ENCODE results near the gene AGER.

Gene AGER

DNA sequence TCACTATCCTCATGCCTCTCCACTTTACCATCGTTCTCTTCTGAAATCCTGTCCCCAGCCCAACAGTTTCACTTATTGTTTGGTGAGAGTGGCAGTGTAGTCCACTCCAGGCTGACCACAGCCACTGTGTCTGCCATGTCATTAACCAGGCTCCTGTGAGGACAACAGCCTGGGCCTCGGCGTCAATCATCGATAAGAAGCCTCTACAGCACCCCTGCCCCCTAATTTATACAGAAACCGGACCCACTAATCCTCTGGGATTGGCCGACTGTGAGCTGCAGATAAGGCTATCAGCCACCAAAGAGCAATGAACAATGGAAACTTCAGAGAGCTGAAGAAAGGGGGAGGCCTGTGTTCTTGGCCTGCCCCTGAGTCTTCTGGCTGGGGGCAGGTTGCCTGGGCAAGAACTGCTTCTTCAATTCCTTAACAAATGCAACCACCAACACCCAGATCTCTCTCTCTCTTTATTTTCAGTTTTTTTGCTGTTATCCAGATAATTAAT, 16.2 kb downstream of the AGER start:
- no peak for DNase-seq

DNA sequence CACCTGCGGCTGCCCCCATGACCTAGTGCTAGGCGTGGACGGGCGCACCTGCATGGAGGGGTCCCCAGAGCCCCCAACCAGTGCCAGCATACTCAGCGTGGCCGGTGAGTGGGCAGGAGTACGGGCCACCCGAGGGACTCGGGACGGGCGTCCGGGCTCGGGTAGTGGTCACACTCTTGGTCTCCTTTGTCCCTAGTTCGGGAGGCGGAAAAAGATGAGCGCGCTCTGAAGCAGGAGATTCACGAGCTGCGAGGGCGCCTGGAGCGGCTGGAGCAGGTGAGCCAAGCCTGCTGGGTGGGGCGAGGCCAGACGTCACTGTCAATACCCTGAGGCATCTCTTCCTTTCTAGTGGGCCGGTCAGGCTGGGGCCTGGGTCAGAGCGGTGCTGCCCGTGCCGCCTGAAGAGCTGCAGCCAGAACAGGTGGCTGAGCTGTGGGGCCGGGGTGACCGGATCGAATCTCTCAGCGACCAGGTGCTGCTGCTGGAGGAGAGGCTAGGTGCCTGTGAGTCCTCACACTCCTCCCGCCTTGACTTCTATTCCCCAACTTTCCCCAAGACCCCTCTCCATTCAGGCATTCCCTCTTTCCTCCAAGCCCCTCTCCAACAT, 16.8 kb downstream of the AGER start:
- no peak for DNase-seq

DNA sequence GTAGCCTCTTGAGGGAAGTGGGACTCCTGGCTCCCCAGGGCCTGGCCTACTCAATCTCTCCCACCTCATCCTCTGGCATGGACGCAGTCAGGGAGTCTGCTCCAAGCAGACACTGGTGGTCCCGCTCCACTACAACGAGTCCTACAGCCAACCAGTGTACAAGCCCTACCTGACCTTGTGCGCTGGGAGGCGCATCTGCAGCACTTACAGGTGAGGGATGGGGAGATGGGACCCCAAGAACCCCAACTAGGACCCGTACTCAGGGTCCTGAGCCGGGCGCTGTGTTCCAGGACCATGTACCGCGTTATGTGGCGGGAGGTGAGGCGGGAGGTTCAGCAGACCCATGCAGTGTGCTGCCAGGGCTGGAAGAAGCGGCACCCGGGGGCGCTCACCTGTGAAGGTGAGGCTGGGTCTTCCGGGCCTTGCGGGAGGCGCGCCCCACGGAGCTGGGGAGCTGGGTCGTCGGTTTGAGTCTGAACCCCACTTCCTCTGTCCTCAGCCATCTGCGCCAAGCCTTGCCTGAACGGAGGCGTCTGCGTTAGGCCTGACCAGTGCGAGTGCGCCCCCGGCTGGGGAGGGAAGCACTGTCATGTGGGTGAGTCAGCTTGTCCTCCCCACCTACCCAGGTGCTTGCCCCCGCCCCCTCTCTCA, 17.5 kb downstream of the AGER start:
- no peak for DNase-seq

DNA sequence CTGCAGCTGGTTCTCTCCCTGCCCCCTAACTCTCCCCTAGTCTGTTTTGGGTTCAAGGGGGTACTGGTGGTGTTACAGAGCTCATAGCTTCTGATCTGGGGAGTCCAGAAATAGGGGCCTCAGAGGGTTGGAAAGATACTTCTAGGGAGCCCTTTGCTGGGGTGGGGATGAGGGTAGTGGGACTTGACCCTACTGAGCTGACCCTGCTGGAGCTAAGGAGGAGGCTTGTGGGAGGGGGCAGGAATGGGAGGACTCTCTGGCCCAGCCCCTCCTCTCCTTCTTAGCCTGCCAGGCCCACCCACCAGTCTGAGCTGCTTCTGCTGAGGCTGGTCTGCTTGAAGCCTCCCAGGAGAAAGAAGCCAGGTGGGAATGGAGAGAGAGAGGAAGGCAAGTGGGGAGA, 19.8 kb downstream of the AGER start, which contains the start of gene EGFL8:
TSS of gene EGFL8 (plus strand) at position 301 of the 400 bp plus-strand sequence. CDS start 1,571 bp downstream, outside the sequence.
- no peak for DNase-seq

DNA sequence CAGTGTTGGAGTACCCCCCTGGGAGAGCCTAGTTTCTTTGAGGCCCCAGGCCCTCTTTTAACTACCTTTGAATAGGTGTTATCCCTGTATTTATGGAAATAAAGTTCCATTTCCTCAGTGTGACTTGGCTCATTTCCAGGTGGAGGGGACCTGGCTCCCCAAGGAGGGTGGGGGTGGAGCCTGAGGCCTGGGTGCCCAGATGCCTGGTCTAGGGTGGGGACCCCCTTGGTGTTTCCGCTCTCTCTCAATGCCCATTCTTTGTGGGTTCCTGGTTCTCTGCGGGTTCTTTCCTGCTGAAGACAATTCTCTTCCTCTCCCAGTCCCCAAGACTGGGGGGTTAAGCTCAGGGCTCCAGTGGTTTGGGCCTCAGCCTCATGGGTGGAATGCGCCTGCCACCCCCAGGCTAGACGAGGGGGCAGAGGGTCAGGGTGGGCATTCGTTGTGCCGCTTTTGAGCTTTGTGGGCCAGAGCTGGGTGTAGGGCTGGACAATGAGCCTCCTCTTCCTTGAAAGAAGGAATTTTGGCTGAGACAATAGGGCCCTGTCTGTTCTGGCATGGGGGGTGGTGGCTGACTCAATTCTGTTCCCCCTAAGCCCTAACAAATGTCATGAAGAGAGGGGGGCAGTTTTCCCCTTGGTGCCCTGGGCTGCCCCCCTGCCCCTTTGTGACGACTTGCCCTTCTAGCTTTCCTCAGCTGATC, 20.3 kb downstream of the AGER start:
- DNase-seq = no peak

DNA sequence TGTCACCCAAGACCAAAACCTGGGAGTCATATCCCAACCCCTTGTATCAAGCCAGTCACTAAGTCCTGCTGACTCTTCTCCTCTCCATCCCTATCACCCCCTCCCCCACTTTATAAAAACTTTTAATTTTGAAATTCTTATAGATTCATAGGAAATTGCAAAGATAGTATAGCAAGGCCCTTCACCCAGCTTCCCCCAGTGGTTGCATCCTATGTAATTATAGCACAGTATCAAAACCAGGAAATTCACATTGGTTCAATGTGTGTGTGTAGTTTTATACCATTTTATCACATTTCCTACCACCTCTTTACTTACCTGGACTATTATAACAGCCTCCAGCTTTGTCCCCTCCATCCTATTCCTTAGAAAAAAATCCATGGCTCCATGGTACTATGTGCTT, 26.0 kb downstream of the AGER start:
- no peak for DNase-seq

DNA sequence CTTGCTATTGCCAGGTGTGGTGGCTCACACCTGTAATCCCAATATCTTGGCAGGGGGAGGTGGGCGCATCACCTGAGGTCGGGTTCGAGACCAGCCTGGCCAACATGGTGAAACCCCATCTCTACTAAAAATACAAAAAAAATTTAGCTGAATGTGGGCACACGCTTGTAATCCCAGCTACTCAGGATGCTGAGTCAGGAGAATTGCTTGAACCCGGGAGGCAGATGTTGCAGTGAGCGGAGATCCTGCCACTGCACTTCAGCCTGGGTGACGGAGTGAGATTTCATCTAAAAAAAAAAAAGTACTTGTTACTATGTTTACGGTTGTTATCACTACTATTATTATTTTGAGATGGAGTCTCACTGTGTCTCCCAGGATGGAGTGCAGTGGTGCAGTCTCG, 27.2 kb downstream of the AGER start:
- DNase-seq = no peak

DNA sequence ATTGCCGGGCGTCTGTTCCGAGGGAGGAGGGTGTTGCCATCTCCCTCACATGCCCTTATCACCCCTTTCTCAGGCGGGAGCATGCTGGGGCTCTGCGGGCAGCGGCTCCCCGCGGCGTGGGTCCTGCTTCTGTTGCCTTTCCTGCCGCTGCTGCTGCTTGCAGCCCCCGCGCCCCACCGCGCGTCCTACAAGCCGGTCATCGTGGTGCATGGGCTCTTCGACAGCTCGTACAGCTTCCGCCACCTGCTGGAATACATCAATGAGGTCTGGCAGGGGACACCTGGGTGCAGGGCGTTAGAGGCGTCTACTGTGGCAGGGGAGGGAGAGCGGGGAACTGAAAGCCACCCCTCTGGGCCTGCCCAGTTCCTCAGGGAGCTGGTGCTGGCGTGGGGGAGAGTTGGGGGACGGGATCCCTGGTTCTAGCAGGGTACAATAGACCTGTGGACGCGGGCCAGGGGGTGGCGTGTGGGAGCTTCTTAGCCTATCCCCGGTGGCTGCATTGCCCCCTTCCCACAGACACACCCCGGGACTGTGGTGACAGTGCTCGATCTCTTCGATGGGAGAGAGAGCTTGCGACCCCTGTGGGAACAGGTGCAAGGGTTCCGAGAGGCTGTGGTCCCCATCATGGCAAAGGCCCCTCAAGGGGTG, 29.4 kb downstream of the AGER start:
- DNase-seq = peak; percentile 73

DNA sequence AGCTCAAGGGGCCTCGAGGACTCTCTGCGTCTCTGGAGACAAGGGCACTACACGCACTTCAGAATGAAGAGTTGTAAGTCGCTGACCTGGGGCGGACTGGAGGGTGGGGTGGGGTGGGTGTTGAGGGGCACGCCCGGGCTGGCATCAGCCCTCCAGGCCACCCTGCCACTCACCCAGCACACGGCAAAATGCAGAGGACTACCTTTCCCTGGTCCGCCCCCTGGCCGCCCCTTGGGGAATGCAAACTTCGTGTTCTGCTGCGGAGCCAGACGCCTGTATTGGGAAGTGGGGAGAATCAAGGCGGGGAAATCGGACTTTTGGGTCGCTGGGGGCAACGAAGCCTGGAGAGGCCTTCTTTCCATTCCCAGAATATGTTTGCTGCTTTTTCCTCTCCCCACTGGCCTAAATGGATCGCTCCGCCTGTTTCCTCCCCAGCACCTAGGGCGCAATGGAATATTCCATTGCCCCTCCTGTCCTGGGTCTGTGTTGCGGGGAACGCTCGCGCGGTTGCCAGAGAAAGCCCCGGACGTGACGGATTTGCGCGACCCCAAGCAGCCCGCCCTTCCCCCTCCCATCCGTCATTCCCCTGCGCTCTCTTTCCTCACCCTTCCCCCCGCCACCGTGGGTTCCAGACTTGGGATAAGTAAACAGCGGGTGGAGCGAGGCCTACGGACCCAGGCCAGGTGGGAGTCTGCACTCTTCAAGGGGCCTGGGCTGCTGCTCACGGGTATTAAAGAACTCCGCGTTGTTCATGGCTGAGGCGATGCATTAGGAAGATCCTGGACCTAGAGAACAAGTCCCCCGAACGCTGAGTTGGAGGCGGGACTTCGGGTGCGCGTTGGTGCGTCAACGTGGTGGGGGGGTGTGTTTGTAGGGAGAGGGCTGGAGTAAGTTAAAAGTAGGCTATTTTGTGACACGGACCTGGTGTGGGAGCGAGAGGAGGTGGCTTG, 30.2 kb downstream of the AGER start, which contains the start of gene PPT2:
TSS of gene PPT2 (plus strand) at position 578 of the 950 bp plus-strand sequence. CDS start 454 bp downstream, outside the sequence.
- peak; percentile 72 for DNase-seq

DNA sequence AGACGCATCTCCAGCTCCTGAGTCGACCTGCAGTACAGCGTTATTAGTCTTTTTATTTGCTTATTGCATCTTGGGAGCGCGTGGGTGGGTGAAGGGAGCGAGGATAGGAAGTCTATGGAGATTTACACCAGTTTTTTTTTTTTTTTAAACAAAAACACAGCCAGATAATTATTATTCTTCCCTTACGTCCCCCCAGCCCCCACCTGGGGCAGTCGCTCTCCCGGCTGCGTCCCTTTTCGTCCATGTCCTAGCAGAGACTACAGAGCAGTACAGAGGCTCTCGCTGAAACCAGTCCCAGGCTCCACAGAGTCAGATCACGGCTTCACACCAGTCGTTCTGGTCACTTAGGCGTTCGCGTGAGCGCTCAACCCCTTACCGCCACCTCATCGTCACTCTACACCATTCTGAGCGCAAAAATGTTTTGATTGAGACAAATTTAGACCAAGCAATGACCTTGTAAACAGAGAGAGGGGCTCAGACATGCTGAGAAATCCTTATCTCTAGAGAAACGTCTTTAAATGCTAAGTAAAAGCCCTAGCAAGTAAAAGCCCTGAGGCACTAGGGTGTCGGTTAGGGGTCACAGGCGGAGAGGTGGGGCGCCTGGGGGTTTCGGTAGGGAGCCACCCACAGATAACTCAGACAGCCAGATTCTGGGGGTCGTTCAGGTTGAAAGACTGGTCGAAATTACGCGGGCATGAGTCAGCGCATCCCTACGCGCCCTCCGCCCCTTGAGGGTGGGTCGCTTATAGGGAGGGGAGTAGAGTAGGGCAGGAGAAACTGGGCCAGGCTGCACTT, 31.1 kb downstream of the AGER start:
- no peak for DNase-seq

DNA sequence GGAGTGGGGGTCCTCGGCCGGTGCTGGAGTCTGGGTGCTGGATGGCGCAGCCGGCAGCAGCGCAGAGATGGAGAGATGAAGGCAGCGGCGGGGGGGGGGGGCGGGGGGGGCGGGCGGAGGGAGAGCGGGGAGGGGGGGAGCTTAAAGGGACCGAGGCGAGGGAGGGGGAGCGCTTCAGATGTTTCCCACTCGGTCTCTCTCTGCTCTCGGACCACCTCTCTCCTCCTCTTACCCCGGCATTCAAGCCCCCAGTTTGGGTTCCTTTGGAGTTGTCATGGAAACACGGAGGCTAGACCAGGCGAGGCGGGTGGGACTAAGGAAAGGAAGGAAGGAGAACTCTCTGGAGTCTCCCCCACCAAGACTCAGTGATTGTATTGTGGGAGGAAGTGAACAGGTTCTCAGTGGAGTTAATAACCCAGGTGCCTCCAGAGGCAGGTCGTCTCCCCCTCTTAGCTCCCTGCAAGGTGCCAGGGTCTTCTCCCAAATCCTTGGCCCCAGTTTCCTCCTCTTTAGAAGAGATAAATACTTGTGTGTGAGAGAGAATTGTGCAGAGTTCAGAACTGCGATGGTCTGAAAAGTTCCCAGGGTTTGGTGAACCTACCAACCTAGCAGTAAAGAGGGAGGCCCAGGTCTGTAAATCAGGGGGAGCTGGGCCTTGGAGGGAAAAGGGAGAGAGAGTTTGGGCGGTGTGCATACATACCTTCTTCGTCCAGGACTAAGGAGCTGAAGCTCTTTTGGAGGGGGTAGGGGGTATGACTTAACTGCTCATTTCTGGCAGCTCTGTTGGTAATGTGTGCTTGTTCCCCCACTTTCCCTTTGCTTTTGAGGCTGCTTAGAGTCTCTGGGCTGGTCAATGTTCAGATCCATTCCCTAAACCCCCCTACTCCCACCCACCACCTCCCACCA, 31.9 kb downstream of the AGER start, which contains the start of gene PRRT1:
TSS of gene PRRT1 (minus strand) at position 77 of the 906 bp plus-strand sequence. CDS start 112 bp downstream, outside the sequence.
- no peak for DNase-seq

DNA sequence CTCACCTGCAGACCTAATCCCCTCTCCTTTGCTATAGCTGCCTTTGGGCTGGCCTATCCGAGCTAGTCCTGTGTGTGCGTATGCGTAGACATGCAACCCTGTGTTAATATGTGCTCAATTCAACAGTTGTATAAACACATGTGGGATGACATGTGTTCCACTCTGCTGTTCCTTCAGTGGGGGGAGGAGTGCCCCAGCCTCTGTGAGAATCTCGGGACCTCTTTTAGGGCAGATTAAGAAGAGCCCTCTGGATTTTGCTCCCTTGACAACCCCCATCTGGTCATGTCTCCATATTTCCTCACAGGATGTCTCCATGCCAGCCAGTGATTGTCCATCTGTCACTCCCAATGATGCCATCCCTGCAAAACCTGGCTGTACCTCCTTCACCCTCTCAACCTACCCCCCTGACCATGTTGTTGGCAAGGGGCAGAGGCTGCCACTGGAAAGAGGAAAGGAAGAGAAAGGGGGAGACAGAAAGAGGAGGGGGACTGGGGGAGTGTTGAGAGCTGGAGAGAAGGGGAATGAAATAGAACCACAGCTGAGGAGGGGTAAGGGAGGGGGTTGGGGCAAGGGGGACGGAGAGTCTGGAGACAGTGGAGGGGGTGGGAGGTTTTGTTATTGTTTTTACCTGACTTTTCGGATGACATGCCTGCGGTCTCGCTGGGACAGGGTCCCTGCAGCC, 32.7 kb downstream of the AGER start:
- DNase-seq = no peak

DNA sequence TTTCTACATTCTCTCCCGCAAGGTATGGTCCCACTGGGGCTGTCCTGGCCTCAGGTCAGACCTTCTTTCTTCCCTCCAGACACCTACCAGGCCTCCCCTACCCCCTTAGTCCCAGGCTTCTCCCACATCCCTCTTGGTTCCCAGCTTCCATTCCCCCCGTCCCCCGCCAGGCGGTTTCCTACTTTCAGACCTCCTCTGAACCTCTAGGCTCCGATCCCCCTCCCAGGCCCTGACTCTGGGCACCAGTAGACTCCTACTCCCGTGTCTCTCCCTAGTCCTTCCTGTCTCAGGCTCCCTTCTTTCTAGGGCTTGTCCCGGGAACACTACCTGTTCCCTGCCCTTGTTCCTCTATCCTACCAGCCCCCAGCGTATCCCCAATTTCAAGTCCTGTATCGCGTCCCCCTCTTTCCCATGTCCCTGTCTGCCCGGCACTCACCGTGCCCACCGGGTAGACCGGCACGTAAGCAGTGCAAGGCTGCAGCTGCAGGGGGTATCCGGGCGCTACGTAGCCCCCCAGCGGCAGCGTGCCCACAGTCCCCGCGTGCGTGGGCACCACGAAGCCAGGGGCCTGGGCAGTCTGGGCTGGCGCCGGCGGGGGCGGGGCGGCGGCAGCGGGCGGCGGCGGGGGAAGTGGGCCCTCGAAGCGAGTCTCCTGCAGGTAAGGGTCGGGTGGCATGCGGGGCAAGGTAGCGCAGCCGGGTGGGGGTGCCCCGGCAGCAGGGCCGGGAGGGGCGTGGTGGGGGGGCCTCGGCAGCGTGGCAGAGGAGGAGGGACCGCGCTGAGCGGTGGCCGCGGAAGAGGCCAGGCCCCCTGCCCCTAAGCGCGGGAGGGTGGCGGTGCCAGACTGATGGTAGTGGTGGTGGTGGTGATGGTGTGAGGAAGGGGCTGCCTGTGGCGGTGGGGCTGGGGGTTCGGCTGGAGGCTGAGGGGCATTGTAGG, 33.9 kb downstream of the AGER start:
- DNase-seq = no peak

DNA sequence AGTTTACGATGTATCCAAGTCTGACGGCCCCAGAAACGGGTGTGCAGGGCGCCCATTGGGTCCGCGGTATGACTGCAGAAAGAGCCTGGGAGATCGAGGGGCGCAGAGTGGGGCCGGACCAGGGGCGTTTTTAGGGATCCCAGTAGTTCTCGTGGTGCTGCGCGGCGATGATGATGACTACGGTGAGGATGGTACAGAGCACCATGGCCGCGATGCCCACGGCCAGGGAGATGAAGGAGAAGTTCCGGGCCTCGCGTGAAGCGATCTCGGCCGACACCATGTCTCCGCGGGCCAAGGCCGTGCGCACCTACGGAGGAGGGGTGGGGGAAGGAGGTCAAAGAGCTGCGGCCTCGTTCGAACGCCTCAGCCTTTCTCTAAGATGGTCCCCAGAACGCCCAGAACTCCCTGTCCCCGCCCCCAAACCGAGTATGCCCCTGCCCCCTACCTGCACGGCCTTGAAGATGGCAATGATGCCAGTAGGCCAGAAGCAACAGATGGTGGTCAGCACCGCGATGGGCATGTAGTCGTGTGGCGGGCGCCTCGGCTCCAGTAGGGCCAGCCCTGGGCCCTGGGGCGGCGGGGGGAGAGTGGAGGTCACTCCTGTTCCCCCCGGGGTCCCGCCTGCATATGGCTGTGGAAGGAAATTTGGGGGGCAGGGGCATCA, 34.8 kb downstream of the AGER start:
- no peak for DNase-seq

DNA sequence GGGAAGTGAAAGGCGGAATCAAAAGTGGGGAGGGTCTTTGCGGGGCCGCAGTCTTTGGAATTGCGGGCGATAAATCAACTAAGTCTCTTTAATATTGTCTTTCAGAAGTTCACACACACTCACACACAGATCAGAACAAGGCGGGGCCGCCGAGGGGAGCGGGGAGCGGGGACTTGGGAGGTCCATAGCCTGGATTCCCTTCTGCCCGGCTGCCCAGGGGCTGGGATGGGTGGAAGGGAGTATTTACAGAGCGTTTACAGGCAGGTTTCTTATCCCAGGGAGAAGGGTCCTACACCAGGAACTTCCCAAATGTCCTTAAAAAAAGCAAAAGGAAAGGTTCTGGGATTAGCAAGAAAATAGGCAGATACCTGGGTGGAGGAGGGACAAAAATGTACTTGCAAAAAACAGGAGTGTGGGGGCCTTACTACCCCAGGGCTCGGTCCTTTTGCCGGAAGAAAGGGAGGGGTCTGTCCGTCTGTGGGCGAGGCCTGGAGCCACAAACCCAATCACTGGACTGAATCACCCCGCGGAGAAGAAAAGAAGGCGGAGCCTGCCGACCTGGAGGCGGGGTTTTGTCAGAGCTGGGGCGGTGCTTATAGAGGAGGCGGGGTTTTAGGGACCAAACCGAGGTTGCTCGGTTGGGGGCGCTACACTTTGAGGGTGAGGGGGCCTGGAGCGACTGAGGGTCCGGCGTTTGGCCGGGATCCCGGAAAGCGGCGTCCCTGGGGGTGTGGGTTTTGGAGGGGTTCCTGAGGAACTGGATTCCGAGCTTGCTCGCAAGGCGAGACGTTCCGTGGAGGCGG, 35.6 kb downstream of the AGER start:
- peak; percentile 49 for DNase-seq

DNA sequence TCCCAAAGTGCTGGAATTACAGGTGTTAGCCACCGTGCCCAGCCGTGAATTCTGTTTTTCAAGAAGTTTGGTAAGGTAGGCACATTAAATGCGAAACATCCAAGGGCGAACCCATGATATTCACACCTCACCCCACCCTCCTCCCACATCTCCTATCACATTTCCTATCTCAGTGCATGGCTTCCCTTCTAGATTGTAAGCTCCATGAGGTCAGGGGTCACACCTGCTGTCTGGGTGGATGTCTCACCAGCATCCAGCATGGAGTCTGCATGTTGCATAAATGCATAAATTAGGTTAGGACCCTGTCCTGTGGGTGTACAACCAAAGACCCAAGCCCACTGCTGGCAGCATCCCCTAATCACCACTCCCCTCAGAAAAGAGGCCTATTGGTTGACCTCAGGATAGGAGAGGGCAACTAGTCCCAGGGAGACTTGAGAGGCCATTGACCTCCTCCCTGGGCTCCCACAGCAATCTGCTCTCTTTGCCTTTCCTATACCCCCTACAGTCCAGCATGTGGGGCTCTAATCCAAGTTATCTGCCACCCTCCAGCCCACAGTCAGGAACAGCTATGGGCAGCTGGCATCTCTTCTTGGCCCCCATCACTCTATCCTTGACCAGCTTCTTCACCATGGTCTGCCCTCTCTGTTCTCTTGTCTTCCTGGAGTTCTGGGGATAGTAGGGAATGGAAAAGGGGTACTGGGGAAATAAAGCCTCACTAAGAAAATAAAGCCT, 36.5 kb downstream of the AGER start:
- no peak for DNase-seq

All from activated CD4-positive, alpha-beta T cell treated with anti-CD3 and anti-CD28 coated beads, Interleukin-10, Interleukin-2, amounts not matched to agents 100 ng/mL and 50 ng/mL, durations not matched to agents 16 hours and 8 hours (primary cell).